Left cardiac atrium (tissue), 4 donors: ENCODE measurements around the gene TSPAN18. TPM values are rescaled to one million over a fixed set of nuclear protein-coding genes. Genes with fewer than 3 reads are reported as not detected.
A peak's percentile ranks its signal among the peaks of the same experiment; 100 is the strongest.
"Not testable (repeated sequence)": the region's sequence is repeated elsewhere in the genome, so short reads cannot be mapped to it uniquely, and the experiment has no call there.

Experiments
- ATAC-seq, 2 donors: fragments of 200-7000 bp; cut with Tn5 transposase; one replicate each; pipeline ENCODE4 v1.9.1; 2020; ENCODE audit warnings: mild to moderate bottlenecking in 2 of 2, moderate library complexity in 2 of 2
- DNase-seq: peaks from one replicate; pipeline ENCODE4 v3.0.0-alpha.2; 2020
- intact Hi-C, 2 donors: fragments of 100-400 bp; cut with DNase I; formaldehyde crosslinking; loops; one replicate each; pipeline versions ENCODE4 v1.14.1 to v1.15.1; 2022 to 2023
- total RNA-seq, 2 donors: library from RNA; stranded (reverse); fragmentation: NEBNext Ultra II Directional; extraction: Animal tissue kit (Norgen Biotek cat#: 25700); gene quantifications; one replicate each; pipeline ENCODE4 v1.2.1, GENCODE V29; 2021
- donor health status: DM: no; HTN: yes; CAD: no.
- donor health status: DM: no; HTN: yes; CAD: no; lungs with severe emphysema.
- donor health status: DM: yes; HTN: yes; CAD: no.
- donor health status: Dilated cardiomyopathy.

TSPAN18 gene
- total RNA-seq, 2 donors from 2014 or later, result 152 to 166 TPM

DNA sequence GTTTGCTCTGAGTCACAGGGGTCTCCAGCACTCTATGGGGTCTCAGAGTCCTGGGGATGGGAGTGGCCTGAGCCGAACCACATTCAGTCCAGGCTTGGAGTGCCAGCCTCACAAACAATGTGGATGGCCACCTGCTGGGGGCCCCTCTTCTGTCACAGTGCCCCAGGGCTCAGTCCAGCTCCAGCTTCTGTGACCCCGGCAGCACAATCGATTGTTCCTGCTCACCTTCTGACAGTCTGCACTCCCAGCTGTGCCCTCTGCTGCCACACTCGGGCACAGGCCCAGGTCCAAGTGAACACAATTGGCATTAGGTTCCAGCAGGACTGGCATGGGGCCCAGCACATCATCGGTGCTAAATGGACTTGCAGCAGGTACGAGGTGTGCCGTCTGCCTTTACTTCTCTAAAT lies 139.1 kb downstream of the TSPAN18 start:
- DNase-seq (peak; percentile 73), ATAC-seq (peak; percentile 9 to 15)
- intact Hi-C loops, result no loop called here

DNA sequence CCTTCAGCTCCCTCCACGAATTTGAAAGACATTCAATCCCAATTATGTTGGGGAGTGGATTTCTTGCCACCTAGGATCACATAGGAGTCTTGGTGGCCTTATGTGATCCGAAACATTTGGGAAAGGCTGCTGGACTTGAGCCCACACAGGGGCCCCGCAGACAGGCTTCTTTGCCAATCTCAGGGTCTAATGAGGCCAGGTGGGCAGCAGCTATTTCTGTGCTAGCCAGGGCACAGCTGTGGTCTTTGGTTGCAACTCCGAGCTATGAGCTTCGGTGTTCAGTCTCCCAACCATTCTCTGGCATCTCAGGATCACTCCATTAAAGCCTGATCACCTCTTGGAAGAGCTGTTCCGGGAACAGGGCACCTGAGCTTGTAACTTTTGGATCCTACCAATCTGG lies 139.5 kb downstream of the TSPAN18 start:
- intact Hi-C loops, result no loop called here
- ATAC-seq (no peak), DNase-seq (no peak)

DNA sequence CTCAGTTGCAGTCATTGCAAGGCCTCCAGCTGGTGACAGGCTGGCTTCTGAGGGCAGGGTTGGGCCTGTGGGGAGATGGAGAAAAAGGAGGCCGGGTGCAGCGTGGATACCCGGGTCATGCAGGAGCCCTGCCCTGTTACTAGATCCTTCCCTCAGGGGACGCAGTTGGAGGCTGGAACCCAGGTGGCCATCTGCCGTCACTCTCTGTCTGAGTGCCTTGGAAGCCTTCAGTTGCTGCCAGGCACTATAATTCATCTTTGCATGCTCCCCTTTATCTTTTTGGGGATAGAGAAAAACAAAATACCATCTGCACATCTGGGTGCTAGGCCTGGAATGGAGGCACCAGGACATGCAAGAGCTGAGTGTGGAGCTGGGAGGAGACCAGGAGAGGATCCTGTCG lies 141.3 kb downstream of the TSPAN18 start:
- intact Hi-C loops, result no loop called here
- DNase-seq (no peak), ATAC-seq (no peak)

DNA sequence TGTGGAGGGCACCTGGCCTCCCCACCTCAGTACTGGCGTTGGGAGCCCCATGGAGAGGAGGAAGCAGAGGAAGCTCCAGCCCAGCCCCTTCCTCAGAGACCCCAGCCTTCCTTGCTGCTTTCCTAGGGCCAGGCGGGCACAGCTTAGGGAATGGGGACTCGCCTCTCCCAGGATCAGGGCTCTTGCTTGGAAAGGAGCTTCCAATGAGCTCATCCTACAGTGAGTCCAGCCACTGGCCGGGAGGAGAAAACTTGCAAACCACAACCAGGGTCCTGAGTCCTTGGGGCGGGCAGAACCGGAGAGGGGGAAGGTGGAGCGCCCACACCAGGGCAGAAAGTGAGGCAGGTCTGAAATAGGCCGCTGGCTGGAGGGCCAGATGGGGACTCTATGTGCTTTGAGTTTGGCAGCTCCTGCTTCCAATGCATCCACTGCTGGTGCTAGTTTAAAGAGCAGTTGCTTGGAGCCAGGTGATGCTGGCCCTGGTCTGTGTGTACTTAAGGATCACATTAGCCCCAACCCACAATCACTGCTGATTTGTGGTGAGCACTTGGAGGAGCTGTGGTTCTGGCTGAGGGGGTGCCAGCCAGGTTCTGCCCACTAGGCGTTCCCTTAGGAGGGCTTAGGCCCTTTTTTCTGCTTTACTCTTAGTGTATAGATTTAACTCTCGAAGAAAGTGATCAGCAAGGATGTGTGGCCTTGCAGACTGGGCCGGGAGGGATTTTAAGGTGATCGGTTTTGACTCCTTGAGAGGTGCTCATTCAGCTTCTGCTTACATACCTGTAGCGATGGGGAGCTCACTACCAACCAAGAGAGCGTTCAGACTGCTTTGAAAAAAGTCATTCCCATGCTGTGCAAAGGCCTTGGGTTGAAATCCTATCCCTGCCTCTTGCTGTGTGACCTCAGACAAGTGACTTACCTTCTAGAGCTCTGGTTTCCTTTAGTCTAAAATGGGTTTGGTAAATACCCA lies 142.0 kb downstream of the TSPAN18 start:
- ATAC-seq (no peak), DNase-seq (no peak)
- intact Hi-C loops, result no loop called here

DNA sequence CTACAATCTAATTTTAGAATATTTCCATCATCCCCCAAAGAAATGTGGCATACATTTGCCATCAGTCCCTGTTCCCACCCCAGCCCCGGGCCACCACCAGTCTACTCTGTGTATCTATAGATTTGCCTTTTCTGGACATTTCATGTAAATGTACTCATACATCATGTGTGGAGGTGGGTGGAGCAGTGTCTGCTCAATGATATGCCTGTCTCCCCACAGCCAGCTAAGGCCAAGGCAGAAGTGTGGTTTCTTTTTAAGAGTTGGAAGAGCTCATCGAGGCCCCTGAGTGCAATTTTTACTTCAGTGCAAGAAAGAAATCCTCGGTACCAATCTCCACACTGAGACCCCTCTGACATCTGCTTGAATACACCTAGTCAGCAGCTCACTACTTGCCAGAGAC lies 143.4 kb downstream of the TSPAN18 start:
- intact Hi-C loops, result no loop called here
- ATAC-seq (no peak), DNase-seq (no peak)

DNA sequence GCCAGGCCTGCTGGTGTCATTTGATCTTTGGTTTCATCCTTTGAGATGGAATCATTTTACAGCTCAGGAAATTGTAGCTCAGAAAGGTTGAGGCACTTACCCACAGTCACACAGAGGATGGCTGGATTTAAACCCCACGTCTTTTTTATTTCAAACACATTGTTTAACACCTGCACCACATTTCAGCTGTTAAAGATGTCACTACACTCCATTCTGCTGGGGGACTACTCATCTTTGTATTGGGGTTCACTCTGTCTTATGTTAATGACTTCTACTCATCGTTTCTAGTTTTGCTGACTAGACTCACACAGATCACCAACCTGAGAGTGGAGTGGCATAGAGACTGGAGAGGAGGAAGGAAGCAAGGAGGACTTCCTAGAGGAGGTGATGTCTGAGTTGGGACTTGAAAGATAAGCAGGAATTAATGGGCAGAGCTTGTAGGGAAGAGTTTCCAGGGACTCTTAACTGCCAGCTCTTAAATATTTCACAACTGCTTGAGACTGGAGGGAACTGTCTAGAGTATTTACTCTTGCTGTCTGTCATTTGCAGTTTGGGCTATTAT lies 143.9 kb downstream of the TSPAN18 start:
- DNase-seq (no peak), ATAC-seq (no peak)
- intact Hi-C loops, result no loop called here

DNA sequence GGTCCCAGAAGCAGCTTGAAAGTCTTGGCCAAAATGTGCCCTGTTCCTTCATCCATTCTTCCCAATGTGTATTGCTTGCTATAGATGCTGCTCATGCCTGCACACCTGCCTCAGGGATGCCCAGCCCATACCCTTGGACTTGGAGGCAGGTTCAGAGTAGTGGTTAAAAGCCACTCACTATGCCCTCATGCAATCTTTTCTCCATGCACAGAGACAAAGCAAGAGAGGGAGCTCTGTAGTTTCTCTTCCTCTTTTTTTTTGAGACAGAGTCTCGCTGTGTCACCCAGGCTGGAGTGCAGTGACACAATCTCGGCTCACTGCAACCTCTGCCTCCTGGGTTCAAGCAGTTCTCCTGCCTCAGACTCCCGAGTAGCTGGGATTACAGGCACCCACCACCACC lies 144.9 kb downstream of the TSPAN18 start:
- DNase-seq, ATAC-seq, intact Hi-C loops: not testable (repeated sequence)

DNA sequence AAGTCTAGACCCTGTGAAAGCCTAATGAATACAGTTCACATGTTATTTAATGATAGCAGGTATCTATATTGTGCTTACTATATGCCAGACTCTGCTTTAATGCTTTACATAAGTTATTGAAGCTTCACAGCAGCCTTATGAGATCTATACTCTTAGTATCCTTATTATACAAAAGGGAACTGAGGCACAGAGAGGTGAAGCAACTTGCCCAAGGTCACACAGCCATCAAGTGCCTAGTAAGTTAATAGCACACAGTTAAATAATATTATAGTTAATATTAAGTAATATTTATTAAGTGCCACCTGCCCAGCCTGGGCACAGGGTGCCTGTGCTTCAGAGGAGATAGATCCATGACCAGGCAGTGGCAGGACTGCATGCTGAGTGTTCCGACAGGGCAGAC lies 145.8 kb downstream of the TSPAN18 start:
- intact Hi-C loops, result no loop called here
- ATAC-seq (no peak), DNase-seq (no peak)

DNA sequence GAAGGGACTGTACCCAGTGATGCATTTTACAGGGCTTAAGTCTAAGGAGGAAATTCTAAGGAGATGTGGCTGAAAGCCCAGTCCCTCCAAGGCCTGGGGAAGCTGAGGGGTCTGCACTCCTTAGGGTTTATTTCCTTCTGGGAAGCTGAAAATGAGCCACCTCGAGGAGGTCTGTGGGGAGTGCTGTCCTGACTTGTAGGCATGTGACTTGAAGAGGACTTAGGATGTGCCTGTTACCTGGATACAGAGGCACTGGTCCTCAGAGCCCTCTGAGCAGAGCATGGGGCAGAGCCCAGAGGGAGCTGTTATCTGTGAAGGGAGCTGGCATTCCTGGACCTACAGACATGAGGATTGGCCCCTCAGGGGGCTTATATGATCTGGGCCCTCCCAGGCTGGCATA lies 146.8 kb downstream of the TSPAN18 start:
- intact Hi-C loops, result no loop called here
- DNase-seq, result no peak
- no peak for ATAC-seq

DNA sequence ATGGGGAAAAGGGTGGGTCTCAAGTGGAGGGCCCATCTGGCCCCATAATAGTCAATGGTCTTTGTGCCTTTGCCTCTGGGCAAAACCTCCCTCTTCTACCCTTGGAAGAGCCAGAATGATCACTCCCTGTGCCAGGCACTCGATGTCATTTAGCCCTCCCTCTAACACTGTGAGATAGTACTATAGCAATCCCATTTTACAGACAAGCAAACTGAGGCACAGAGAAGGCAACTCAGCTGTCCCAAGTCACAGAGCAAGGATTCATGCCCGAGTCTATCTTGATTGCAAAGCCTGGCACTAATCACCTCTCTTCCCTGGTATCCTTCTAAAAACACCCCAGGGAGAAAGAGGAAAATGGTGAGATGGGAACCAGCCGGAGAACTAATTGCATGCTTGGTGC lies 147.5 kb downstream of the TSPAN18 start:
- intact Hi-C loops, result no loop called here
- ATAC-seq (no peak), DNase-seq (no peak)

DNA sequence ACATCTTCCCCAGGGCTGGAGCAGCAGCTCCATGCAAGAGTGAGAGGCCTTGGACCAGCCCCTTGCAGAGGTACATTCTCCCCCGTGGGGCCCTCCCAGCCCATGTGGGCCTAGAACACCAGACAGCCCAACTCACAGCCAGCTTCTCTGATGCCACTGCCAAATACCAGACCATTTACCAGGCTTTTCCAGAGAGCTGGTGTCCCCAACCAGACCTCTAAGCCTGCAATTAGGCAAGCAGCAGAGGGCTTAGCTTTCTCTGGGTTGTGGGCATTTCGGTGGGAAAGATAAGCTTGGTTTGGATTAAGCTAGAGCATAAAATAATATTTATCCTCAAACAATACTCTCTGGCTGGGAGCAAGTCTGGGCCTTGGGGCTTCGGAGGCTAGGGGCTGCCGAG lies 148.3 kb downstream of the TSPAN18 start:
- intact Hi-C loops, result no loop called here
- no peak for DNase-seq

DNA sequence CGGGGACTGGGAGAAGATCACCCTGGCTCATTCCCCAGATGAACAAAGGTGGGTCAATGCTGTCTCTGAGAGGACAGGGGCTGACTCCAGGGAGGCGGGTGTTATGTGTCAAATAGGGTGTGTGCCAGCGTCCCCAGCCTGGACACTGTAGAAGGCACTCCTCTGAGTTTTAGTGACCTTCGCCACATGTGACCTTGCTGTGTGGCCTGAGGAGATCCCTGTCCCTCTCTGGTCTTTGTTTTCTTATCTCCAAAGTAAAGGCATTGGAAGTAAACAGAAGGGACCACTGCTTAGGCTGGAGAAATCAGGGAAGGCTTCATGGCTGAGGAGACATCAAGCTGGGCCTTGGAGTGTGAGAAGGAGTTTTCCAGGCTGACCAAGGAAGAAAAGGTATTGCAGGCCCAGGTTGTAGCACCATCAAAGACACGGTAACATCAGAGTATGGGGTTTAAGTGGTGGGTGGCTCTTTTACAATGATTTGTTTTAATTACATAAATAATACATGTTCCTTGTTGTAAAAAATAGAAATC lies 149.5 kb downstream of the TSPAN18 start:
- DNase-seq (no peak), ATAC-seq (no peak)
- intact Hi-C loops, result no loop called here

More for the DNA sequence above, 148.3 kb downstream of the TSPAN18 start:
- no peak for ATAC-seq

DNA sequence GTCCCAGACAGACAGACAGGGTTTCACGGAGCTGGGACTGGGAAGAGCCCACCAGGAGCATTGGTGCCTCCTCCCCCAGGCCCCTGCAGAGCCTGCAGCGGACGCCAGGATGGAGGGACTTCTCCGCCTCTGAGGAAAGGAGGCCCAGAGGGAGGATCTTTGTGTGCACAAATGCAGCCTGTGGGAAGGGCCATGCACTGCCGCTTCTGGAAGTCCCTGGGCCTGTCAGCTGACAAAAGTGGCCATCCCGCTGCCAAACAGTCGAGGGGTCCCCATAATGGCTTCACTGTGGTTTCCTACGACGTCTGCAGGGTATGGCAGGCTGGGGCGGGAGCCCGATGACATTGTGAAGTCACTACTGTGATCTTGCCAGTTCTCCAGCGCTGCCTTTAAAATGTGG lies 150.1 kb downstream of the TSPAN18 start:
- no peak for DNase-seq
- ATAC-seq, result no peak
- intact Hi-C loops, result no loop called here

DNA sequence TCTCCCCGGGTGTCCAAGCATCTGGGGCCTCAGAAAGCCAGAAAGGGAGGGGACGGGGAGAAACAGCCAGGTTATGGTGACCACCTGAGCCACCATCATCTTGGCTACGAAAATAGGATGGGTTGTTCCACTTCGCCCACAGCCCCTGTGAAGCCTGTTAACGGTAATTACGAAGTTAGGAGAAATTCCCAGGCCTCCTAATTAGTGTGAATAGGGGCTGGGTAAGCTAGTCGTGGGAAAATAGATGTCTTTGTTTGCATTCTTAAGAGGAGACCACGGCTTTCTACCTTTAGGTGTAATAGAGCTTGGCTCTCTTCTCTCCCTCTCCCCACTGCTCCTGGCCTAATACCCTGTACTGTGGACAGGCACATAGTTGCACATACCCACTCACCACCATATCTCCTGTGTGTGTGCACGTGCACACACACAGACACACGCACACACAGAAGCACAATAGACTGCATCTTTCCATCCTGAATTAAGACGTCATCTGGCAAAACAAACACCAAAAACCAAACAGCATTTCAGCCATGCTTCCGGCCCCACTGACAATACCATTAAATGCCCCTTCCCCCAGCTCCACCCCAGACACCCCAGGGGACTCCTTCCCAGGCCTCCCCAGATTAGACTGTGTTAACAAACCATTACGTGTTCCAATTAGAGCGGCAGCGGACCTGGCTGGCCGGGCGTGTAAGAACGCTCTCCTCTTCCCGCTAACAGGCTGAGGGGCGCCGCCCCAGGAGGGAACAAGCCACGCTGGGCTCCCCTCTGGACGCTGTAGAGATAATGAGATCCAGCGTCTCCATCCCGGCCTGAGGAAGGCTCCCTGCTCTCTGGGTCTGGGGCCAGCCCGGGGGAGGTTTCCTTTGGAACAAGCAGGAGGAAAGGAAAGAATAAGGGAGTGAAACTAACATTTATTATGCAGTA lies 151.1 kb downstream of the TSPAN18 start:
- DNase-seq (peak; percentile 62), ATAC-seq (peak; percentile 12 to 32)
- intact Hi-C loops, result no loop called here

DNA sequence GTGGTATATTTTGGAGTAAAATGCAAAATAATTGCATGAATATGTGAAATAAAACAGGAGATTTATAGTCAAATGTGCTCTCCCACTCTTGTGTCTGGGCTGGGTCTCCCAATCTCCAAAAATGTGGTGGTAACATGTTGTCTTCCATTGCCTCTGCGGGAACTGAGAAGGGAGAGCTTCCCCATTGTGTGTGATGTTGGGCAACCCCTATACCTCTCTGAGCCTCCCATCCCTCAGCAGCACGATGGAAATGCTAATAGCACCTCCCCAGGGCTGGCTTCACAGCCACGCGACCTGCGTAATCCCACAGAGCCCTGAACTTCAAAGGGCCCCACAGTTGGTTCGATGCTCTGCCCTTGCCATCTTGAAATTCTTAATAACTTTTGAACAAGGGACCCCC lies 151.9 kb downstream of the TSPAN18 start:
- no peak for ATAC-seq
- intact Hi-C loops, result no loop called here

DNA sequence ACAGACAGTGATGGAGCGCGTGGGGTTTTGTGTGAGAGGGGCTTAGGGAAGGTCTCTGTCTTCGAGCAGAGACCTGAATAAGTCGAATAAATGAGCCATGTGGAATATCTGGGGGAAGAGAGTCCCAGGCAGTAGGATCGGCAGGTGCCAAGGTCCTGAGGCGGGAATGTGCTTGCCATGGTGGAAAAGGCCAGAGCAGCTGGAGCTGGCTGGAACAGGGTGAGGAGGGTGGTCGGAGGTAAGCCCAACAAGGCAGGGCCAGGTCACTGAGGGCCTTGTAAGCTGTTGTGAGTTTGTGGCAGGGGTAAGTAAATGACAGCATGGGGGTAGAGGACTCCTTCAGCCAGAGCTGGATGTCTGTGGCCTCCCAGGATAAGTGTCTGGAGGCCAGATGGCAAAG lies 152.7 kb downstream of the TSPAN18 start:
- ATAC-seq (no peak), DNase-seq (no peak)
- intact Hi-C loops, result no loop called here

More for the DNA sequence above, 151.9 kb downstream of the TSPAN18 start:
- DNase-seq, result no peak

DNA sequence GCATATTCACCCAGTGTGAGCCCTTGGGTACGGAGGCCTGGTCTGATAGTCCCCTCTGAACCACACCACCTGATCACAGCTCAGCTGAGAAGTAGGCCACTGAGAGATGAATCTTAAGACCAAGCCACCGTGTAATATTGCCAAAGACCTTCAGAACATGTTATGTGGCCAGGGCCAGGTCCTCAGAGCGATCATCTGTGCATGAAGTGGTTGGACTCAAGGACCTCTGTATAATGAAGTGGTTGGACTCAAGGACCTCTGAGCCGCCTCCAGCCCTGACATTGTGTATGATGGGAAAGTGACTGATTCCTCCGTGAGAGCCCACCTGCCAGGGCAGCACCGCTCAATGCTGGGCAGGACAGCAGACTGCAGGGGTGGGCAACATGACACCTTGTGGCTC lies 153.7 kb downstream of the TSPAN18 start:
- intact Hi-C loops, result loop anchor here in 1 of 2 donors (5.0 kb wide), 1 partner anchor 153 kb away; the partner anchor contains the start of gene TSPAN18
- no peak for ATAC-seq
- no peak for DNase-seq

DNA sequence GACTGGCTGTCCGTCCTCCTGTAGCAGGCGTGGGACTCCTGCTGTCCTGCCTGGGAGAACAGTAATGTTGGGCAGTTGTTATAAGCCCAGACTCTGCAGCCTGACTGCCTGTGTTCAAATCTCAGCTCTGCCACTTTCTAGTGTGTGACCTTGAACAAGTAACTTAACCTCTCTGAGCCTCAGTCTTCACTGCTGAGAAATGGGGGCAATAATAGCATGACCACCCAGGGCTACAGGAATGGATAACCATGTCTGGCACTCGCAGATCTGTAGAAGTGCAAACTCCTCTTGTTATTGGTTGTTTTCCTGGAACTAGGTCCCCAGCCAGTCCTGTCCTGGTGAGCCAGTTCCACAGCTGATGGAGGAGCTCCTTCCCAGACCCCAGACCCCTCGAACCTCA lies 154.2 kb downstream of the TSPAN18 start:
- DNase-seq, result no peak
- intact Hi-C loops, result loop anchor here in 1 of 2 donors (5.0 kb wide), 1 partner anchor 154 kb away; the partner anchor contains the start of gene TSPAN18
- ATAC-seq, result no peak

DNA sequence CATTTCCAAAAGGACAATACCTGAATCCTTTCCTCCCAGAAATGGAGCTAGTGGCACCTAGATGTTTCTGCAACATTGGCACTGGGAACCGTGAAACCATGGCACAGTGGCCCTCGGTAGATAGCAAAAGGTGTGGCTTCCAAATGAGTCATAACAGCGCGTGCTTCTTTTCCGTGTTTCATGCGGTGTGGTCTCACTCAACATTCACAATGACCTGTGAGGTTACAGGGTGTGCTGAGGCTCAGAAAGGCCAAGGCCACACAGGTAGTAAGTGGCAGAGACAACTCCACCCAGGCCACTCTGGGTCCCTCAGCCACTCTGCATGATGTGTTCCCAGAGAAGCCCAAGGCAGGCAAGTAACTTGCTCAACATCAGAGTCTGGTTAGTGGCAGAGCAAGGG lies 156.5 kb downstream of the TSPAN18 start:
- no peak for DNase-seq
- ATAC-seq, result no peak
- intact Hi-C loops, result loop anchor here in 1 of 2 donors (5.0 kb wide), 1 partner anchor 156 kb away; the partner anchor contains the start of gene TSPAN18
